HG02973 (cell line): ENCODE data around the gene HUS1.
"Not testable (repeated sequence)": the region's sequence is repeated elsewhere in the genome, so short reads cannot be mapped to it uniquely, and the experiment has no call there.

Source experiments
- ATAC-seq: cut with Tn5 transposase; IDR thresholded peaks from one replicate; pipeline ENCODE4 v1.9.1; 2021; ENCODE audit warnings: moderate library complexity; ENCODE audit not compliant: unreplicated experiment

The HUS1 gene

GRCh38 chr7:47980648-47981047, 1.2 kb upstream of the HUS1 start:
- not testable (repeated sequence) for ATAC-seq

DNA sequence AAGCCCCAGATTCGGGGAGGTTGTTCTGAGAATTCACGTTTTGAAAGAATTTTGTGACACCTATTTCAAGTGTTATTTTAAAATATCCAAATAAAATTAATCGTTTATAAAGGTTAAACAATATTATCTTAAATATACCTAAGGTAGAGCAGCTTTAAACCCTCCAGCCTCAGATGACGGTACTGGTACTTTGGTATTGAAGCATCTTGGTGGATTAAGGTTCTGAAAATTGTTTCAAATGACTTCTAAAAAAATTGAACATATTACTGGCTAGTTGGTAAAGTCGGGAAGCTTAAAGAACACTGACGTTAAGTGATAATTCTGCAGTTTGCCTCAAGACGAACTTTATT, 392 bp upstream of the HUS1 start:
- ATAC-seq = no peak

DNA sequence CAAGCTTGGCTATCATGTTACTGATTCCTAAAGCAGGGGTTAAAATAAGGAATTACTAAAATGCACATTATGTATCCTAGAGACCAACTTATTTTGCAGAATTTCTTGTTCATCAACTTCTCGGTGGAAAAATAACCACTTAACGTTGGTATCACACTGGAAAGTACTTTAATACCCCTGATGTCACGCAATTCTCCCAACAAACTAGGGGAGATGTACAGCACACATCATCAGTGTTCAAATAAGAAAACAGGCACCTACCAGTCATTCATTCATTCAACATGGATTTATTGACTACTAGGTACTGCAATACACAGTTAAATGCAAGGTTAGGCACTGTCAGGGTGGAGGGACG, 648 bp downstream of the HUS1 start:
- ATAC-seq = no peak

DNA sequence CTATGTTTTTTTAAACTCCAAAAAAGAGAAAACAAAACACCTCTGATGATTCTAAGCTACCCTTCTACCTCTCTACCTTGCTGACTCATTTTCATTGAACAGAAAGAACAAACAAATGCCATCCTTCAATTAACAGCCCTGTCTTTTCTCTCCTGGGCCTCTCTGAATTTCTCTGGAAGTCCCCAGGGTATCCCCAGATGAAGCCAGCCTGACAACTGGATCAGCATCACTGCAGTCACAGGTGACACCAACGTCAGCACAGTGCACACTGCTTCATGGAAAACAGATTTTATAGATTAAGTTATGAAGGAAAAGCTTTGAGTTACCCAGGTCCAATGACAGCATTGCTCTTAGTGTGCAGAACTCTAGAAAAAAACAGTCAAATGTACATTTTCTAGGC, 5.7 kb downstream of the HUS1 start:
- no peak for ATAC-seq

DNA sequence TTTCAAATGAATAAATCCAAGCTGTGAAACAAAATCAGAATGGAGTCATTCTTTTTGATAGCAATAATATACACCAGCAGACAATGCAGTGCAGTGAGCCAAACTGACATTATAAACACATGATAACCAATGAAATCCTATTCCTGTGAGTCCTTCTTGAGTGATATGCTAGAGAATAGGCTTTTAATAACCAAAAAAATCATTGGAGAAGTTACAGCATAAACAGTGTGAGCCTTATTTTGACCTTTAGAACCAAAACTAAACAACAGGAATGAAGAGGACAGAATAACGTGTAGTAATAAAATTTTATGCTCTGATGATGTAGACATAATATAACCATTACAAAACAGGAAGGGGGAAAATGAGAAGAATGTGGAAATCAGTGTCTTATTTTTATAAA, 8.7 kb downstream of the HUS1 start:
- no peak for ATAC-seq

- peak; percentile 76 for ATAC-seq
Measured at GRCh38 chr7:47968847-47969774, 10.3 kb downstream of the HUS1 start.

- ATAC-seq = no peak
Measured at GRCh38 chr7:47967708-47968107, 11.7 kb downstream of the HUS1 start.

- no peak for ATAC-seq
Measured at GRCh38 chr7:47967123-47967522, 12.3 kb downstream of the HUS1 start.

DNA sequence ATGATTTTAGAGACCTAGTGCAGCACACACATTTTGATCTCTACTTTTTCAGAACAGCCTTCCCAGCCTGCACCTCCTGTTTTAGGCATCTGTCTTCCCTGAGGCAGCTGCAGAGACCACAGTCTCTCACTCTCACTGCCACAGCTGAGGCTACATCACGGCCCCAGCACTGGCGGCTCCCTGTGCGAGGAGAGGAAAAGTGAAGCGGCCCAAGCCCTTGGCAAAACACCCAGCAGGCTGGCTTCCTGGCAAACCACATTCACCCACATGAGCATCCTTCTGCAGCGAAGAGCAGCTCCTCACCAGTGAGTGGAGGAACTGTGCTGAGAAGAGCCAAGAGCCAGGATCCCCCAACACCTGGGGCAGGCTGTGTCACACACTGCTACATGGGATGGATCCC, 14.0 kb downstream of the HUS1 start:
- no peak for ATAC-seq

DNA sequence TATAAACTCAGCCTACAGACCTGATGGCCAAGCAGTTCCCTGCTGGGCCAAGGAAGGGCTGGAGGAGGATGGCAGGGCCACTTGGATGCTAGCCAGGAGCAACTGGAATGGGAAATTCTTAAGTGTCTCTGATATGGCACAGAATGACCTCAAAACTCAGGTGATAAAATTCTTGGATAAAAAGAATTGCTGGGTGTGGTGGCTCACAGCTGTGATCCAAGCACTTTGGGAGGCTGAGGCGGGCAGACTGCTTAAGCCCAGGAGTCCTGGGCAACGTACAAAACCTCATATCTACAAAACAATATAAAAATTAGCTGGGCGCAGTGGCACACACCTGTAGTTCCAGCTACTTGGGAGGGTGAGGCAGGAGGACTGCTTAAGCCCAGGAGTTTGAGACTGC, 17.2 kb downstream of the HUS1 start:
- no peak for ATAC-seq

GRCh38 chr7:47957156-47957555, 22.3 kb downstream of the HUS1 start:
- ATAC-seq = no peak

DNA sequence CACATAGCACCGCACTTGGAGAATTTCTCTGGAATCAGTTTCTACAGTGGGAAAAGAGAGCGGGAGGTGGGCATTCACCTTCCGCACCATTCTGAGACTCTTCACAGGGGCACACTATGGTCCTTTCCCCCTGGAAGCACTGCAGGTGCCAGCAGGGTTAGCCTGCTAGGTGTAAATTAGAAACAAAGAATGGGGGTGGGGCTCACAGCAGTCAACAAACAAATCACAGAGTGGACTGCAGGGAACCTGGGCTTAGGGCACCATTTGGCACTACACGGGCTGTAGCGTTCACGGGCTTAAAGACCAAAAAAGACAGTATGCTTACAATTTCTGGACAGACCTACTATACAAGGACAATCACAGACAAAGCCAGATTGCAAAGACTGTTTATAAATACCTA, 23.2 kb downstream of the HUS1 start:
- ATAC-seq = no peak

DNA sequence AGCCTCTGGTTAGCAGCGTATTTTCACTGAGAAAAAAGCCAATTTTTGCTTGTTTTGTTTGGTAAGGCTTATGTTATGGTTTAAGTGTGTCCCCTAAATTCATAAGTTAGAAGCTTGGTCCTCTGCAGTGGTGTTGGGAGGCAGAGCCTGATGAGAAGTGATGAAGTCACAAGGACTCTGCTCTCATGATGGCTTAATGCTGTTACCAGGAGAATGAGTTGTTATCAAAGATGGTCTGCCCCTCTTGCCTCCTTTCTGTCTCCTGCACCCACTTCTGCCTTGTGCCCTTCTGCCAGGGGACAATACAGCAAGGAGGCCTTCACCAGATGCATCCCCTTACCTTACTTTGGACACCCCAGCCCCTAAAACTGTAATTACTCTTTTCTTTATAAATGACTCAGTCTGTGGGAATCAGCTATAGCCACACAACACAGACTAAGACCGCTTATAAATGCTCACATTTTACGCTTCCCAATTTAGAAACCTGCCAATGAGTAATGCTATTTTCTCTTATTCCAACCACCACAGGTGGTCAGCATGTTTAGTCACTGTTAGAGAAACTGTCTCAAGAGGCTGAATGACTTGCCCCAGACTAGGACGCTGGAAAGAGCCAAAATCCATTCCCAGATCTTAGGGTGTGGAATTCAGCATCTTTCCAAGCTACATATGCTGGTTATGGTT, 25.0 kb downstream of the HUS1 start:
- ATAC-seq = no peak

GRCh38 chr7:47953822-47954221, 25.6 kb downstream of the HUS1 start:
- ATAC-seq = peak; percentile 43

DNA sequence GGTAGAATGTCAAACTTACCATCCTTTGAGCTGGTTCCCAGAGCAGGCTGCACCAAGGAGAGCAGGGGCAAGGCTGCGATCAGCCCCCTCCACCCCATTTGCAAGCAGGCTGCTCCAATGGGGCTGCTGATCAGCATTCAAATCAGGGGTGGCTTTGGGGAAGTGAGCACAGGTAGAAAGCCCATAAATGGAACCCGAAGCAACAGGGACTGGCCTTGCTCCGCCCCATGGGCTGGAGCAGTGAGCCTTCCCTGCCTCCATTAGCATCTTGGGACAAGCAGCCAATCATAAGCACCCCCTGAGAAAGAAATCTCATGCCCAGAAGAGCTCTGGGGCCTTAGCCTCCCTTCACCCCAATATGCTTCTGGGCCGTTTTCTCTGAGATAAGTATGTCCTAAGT, 27.2 kb downstream of the HUS1 start:
- no peak for ATAC-seq

GRCh38 chr7:47951374-47951773, 28.0 kb downstream of the HUS1 start:
- ATAC-seq = no peak

DNA sequence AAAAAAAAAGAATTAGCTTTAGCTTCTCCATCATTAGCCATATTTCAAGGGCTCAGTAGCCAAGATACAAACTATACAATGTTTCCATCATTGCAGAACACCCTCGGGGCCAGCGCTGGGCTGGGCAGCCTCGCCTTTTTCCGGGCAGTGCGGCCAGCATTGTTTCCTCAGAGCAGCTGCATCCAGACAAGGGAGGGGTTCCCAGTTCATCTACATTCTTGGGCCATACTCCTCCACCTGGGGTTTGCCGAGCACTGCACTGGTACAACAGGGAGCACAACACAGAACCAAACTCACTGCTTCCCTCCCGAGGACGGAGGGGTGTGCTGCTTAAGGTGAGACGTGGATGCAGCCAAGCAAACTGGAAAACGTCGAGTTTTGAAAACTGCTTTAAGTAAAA, 28.7 kb downstream of the HUS1 start:
- no peak for ATAC-seq

- no peak for ATAC-seq
Measured at GRCh38 chr7:47949703-47950102, 29.7 kb downstream of the HUS1 start.

GRCh38 chr7:47948141-47948790, 31.1 kb downstream of the HUS1 start, which contains the start of gene PKD1L1:
Gene PKD1L1 (minus strand): TSS chr7:47948466. CDS start chr7:47948440, 26 bp downstream.
- no peak for ATAC-seq

- no peak for ATAC-seq
Measured at GRCh38 chr7:47947355-47947749, 32.1 kb downstream of the HUS1 start.

- ATAC-seq = no peak
Measured at GRCh38 chr7:47946581-47947354, 32.6 kb downstream of the HUS1 start.
